HepG2 (cell line): Measurements from ENCODE around the gene DOC2A. TPM values are rescaled to one million over a fixed set of nuclear protein-coding genes. Genes with fewer than 3 reads are reported as not detected.

ENCODE experiments used
- CEBPZ ChIP-seq: IDR thresholded peaks from 2 replicates; pipeline ENCODE4 v1.6.1; 2012; ENCODE audit warnings: low read length, improper control_type of control experiment
- DR1 ChIP-seq: sonication (generic); formaldehyde crosslinking; IDR thresholded peaks from 2 replicates; pipeline ENCODE4 v1.8.0; 2021; ENCODE audit warnings: mild to moderate bottlenecking, missing genetic modification reagents, inconsistent platforms
- GFI1 ChIP-seq: sonication (generic); formaldehyde crosslinking; IDR thresholded peaks from 2 replicates; pipeline ENCODE4 v1.5.0; 2020; ENCODE audit warnings: missing genetic modification reagents, mild to moderate bottlenecking, borderline replicate concordance
- KMT2B ChIP-seq: IDR thresholded peaks from 2 replicates; pipeline ENCODE4 v1.6.1; 2016; ENCODE audit warnings: missing genetic modification reagents, missing compliant biosample characterization
- POLR2A ChIP-seq, 2 experiments: IDR thresholded peaks; 2 replicates each; pipeline ENCODE4 v1.6.1; 2011; ENCODE audit warnings: low read depth in 2 of 2, low read length in 2 of 2, mild to moderate bottlenecking in 1 of 2, moderate library complexity in 1 of 2; ENCODE audit not compliant: insufficient read depth in 1 of 2
- POLR2AphosphoS2 ChIP-seq: IDR thresholded peaks from 2 replicates; pipeline ENCODE4 v1.6.1; 2011; ENCODE audit warnings: low read depth, low read length, improper control_type of control experiment
- RBM39 ChIP-seq: fragments of 200-400 bp; formaldehyde crosslinking; IDR thresholded peaks from one replicate; pipeline ENCODE4 v1.6.1; 2018; ENCODE audit warnings: antibody characterized with exemption, mild to moderate bottlenecking, low read depth, low read length; ENCODE audit not compliant: poor library complexity, severe bottlenecking
- RERE ChIP-seq: IDR thresholded peaks from 2 replicates; pipeline ENCODE4 v1.6.1; 2016; ENCODE audit warnings: low read depth, missing genetic modification reagents, missing compliant biosample characterization
- RFX1 ChIP-seq: fragments of 450-650 bp; IDR thresholded peaks from 2 replicates; pipeline ENCODE4 v1.6.1; 2017
- SATB2 ChIP-seq: sonication (generic); formaldehyde crosslinking; IDR thresholded peaks from 2 replicates; pipeline ENCODE4 v1.5.0; 2020; ENCODE audit warnings: missing genetic modification reagents
- ZBTB20 ChIP-seq: sonication (generic); formaldehyde crosslinking; IDR thresholded peaks from 2 replicates; pipeline ENCODE4 v1.8.1; 2023; ENCODE audit warnings: missing genetic modification reagents, low read depth, mild to moderate bottlenecking, borderline replicate concordance
- ZBTB7A ChIP-seq: sonication (generic); formaldehyde crosslinking; IDR thresholded peaks from 2 replicates; pipeline ENCODE4 v1.8.0; 2022; ENCODE audit warnings: mild to moderate bottlenecking, missing genetic modification reagents
- ZNF282 ChIP-seq: fragments of 450-650 bp; IDR thresholded peaks from 2 replicates; pipeline ENCODE4 v1.6.1; 2018; ENCODE audit not compliant: partially characterized antibody
- ZNF296 ChIP-seq: sonication (generic); formaldehyde crosslinking; conservative IDR thresholded peaks from 2 replicates; pipeline ENCODE4 v1.5.0; 2020; ENCODE audit warnings: mild to moderate bottlenecking, missing genetic modification reagents
- ZNF34 ChIP-seq: sonication (generic); formaldehyde crosslinking; IDR thresholded peaks from 2 replicates; pipeline ENCODE4 v1.4.0; 2020; ENCODE audit warnings: mild to moderate bottlenecking, missing genetic modification reagents, borderline replicate concordance
- ZNF468 ChIP-seq: sonication (generic); formaldehyde crosslinking; IDR thresholded peaks from 2 replicates; pipeline ENCODE4 v1.8.0; 2022; ENCODE audit warnings: mild to moderate bottlenecking, moderate library complexity, missing genetic modification reagents
- ZNF616 ChIP-seq: sonication (generic); formaldehyde crosslinking; IDR thresholded peaks from 2 replicates; pipeline ENCODE4 v1.5.0; 2020; ENCODE audit warnings: low read depth, mild to moderate bottlenecking, missing genetic modification reagents
- ZUFSP ChIP-seq: sonication (generic); formaldehyde crosslinking; IDR thresholded peaks from 2 replicates; pipeline ENCODE4 v1.9.0; 2021; ENCODE audit warnings: missing genetic modification reagents, mild to moderate bottlenecking, borderline replicate concordance
- polyA plus RNA-seq, 8 experiments: library from polyadenylated mRNA; depleted of rRNA in 3 of 8; stranded (reverse) in 7 of 8; unstranded in 1 of 8; fragments of >200 nt; fragmentation: Illumina TruSeq in 4 of 8; extraction: Trizol in 4 of 8; gene quantifications; 2 replicates each; pipeline versions ENCODE4 v1.2.1 to v1.2.3, GENCODE V29; 2011 to 2016; ENCODE audit warnings: low read depth in 4 of 8, missing spikeins in 1 of 8, mixed read lengths in 1 of 8; ENCODE audit not compliant: insufficient read depth in 1 of 8
- total RNA-seq, 5 experiments: library from RNA; depleted of rRNA; stranded (reverse); fragments of >200 nt; fragmentation: Illumina TruSeq; extraction: Trizol; gene quantifications; 2 replicates each; pipeline ENCODE4 v1.2.3, GENCODE V29; 2016; ENCODE audit warnings: low read depth in 1 of 5

The DOC2A gene
- total and polyA plus RNA-seq, 2 of the 13 experiments (the other 11 are each of a cell fraction or from before 2014, with no cell fraction given) = 0.15 to 0.55 TPM

GRCh38 chr16:29995324-29995910, 15.4 kb downstream of the DOC2A start, which contains the start of gene HIRIP3 (continued):
- TF ChIP-seq CEBPZ = no peak
- peak; percentile 87; the same call in 1 of the 2 replicates for TF ChIP-seq SATB2 (CRISPR knock-in tag)
- TF ChIP-seq POLR2A (IDR thresholded peaks at IDR 0.05; ENCODE audit: insufficient read depth in 1 of 2, low read depth in 2 of 2, low read length in 2 of 2) = peak in 1 of 2 experiments; percentile 52; a peak in 2 of 4 replicates
- no peak for TF ChIP-seq ZUFSP (CRISPR knock-in tag)
- peak; percentile 49 for TF ChIP-seq RBM39
- TF ChIP-seq GFI1 (CRISPR knock-in tag) = 0 out of 2 replicates have a peak, but pooled peaks have one; percentile 34
- TF ChIP-seq ZNF468 (CRISPR knock-in tag) = 0 out of 2 replicates have a peak, but pooled peaks have one; percentile 23
- no peak for TF ChIP-seq RFX1
- 0 out of 2 replicates have a peak, but pooled peaks have one; percentile 25 for TF ChIP-seq ZBTB7A
- TF ChIP-seq POLR2AphosphoS2 = peak; percentile 14; the same call in 1 of the 2 replicates
- peak; percentile 48; the same call in 1 of the 2 replicates for TF ChIP-seq ZBTB20 (CRISPR knock-in tag)
- no peak for TF ChIP-seq ZNF282
- TF ChIP-seq ZNF616 (CRISPR knock-in tag) = 0 out of 2 replicates have a peak, but pooled peaks have one; percentile 63
- TF ChIP-seq RERE (CRISPR knock-in tag) = no peak
- TF ChIP-seq ZNF296 = peak; percentile 90
- TF ChIP-seq KMT2B (CRISPR knock-in tag) = no peak
- TF ChIP-seq ZNF34 (CRISPR knock-in tag) = no peak
- TF ChIP-seq DR1 (CRISPR knock-in tag) = no peak
